GM10248 (cell line): Measurements from ENCODE around the gene METTL8.
A peak's percentile ranks its signal among the peaks of the same experiment; 100 is the strongest.

Experiments
- CTCF ChIA-PET: fragments of 300-600 bp; sonication (Branson Sonifier 250); formaldehyde crosslinking; extraction: SDS; loops from one replicate; lab custom pipeline; 2021; ENCODE audit warnings: antibody characterized with exemption; lab: Yijun Ruan, JAX
- POLR2A ChIA-PET: fragments of 350-650 bp; sonication (Branson Sonifier 250); formaldehyde crosslinking; extraction: SDS; loops from one replicate; lab custom pipeline; 2020; ENCODE audit warnings: antibody characterized with exemption; lab: Yijun Ruan, JAX
- DNase-seq: peaks from one replicate; pipeline ENCODE4 v3.0.0; 2012; ENCODE audit errors: extremely low spot score
- CTCF ChIP-seq: IDR thresholded peaks from 2 replicates; pipeline ENCODE4 v1.5.1; 2012; ENCODE audit warnings: mild to moderate bottlenecking, low read depth; ENCODE audit errors: extremely low read depth, missing control alignments, control extremely low read depth

The METTL8 gene

GRCh38 chr2:171322928-171323327, 110.9 kb downstream of the METTL8 start:
- ChIA-PET CTCF (interaction anchor here (1.1 to 4.3 kb wide), 4 partner anchors 8 to 110 kb away, joined by 4 to 19 read pairs (median 10); partner anchors contain the start of genes DCAF17 and METTL8), POLR2A (interaction anchor here (0.6 to 0.7 kb wide), 2 partner anchors 63 to 122 kb away, joined by 3 to 5 read pairs; no protein-coding TSS in a partner anchor)
- DNase-seq, result no peak
- TF ChIP-seq CTCF, result no peak

GRCh38 chr2:171320731-171321130, 113.1 kb downstream of the METTL8 start:
- no peak for TF ChIP-seq CTCF
- POLR2A ChIA-PET, result interaction anchor here (1.0 kb wide), 1 partner anchor 16 kb away, joined by 10 read pairs; no protein-coding TSS in a partner anchor
- CTCF ChIA-PET, result interaction anchor here (0.7 to 4.1 kb wide), 7 partner anchors 13 to 392 kb away, joined by 3 to 36 read pairs (median 4); no protein-coding TSS in a partner anchor
- no peak for DNase-seq

GRCh38 chr2:171320208-171320621, 113.6 kb downstream of the METTL8 start:
- DNase-seq, result no peak
- peak; percentile 29 for TF ChIP-seq CTCF
- ChIA-PET POLR2A (no interaction called here), CTCF (interaction anchor here (0.9 to 4.1 kb wide), 7 partner anchors 14 to 96 kb away, joined by 3 to 36 read pairs (median 4); no protein-coding TSS in a partner anchor)

GRCh38 chr2:171319164-171319810, 114.5 kb downstream of the METTL8 start:
- DNase-seq, result peak; percentile 40
- TF ChIP-seq CTCF, result no peak
- ChIA-PET CTCF (interaction anchor here (1.1 to 4.1 kb wide), 8 partner anchors 9 to 163 kb away, joined by 3 to 36 read pairs (median 4); partner anchors contain the start of genes DCAF17 and METTL8), POLR2A (no interaction called here)

GRCh38 chr2:171318463-171318934, 115.3 kb downstream of the METTL8 start:
- no peak for DNase-seq
- CTCF ChIA-PET, result interaction anchor here (1.0 to 4.1 kb wide), 8 partner anchors 8 to 163 kb away, joined by 3 to 36 read pairs (median 6); no protein-coding TSS in a partner anchor
- TF ChIP-seq CTCF, result no peak
- POLR2A ChIA-PET, result interaction anchor here (0.6 to 1.7 kb wide), 2 partner anchors 18 to 58 kb away, joined by 5 to 6 read pairs; no protein-coding TSS in a partner anchor

- POLR2A ChIA-PET, result interaction anchor here (0.6 to 1.7 kb wide), 3 partner anchors 19 to 99 kb away, joined by 4 to 6 read pairs (median 5); no protein-coding TSS in a partner anchor
- CTCF ChIA-PET, result interaction anchor here (1.0 to 4.1 kb wide), 8 partner anchors 9 to 162 kb away, joined by 3 to 36 read pairs (median 4); no protein-coding TSS in a partner anchor
- DNase-seq, result no peak
- TF ChIP-seq CTCF, result no peak
These were observed 116.2 kb downstream of the METTL8 start for GRCh38 chr2:171317492-171318125.
